GM20431 (cell line): ENCODE measurements around the gene ADARB2.

Experiments used
- in situ Hi-C: fragments of 300-500 bp; cut with MseI, MboI; formaldehyde crosslinking; loops from one replicate; pipeline ENCODE4 v1.15.0; 2020; ENCODE audit warnings: low sequenced_read_pairs; ENCODE audit not compliant: unreplicated experiment

ADARB2 gene

DNA sequence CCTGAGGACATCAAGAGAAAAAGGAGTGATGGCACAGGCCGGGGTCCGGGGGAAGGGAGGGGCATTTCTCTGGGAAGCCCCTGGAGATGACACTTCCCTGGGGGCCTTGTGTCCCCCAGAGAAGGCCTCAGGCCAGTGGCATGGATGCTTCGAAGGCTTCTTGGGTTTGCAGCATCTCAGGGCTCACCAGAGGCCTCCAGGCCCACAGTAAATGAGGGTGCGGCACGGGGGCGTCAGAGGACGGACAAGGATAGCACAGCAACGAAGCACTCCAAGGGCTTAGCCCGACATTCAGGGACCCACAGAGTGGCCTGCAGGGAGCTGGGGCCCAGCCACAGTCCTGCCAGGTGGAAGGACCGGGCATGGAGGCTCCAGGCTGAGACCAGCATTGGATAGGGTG is 71.6 kb downstream of the ADARB2 start:
- in situ Hi-C loops = no loop called here

DNA sequence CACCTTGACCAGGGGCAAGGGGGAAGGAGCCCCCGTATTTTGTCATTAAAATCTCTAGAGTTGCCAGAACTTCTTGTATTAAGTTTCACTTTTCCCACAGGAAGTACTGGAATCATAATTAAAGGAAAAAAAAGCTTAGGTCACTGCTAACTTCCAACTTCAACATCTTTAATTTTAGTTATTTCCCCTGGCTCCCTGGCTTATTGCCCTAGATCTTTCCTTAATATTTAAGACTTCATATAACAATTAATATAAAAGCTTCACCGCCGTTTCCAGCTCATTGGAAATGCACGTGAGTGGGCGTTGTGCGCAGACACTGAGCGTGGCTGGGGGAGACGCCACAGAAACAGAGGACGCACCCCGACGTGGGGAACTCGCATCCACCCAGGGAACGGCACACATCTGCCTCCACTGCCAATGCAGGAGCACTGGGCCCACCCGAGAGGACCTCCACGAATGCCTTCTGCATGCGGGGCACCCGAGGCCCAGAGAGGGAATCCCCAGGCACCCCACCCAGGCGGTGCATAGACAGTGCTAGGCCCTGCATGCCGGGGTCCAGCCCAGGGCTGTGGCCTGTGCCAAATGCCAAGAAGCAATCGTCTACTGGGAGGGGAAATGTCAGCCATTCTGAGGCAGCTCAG is 72.2 kb downstream of the ADARB2 start:
- in situ Hi-C loops = no loop called here

DNA sequence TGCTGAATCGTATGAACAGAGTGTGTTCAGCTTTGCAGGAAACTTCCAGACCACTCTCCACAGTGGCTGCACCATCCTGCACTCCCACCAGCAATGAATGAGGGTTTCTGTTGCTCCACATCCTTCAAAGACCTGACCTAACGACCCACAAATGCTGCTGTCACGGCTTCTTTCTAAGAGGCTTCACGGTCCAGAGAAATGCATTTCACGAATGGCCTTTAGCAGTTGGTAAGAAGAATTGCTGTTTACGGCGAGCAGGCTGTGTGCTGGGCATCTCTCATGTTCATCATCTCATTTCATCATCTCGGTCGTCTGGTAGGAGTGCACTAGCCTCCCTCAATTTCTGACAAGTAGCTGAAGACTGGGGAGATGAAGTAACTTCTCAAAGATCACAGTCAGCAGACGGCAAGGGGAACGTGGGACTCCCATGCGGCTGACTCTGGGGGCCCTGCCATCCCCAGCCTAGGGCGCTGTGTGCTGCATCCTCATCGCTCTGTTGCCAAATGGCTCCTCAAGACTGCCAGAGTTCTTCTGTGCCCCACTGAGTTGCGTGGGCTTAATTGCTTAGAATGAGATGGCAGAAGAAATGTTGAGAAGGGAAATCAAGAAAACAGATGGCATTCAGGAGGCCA is 72.9 kb downstream of the ADARB2 start:
- in situ Hi-C loops = no loop called here

- in situ Hi-C loops = no loop called here
Observed at GRCh38 chr10:1663226-1663625, 74.1 kb downstream of the ADARB2 start.

- in situ Hi-C loops = no loop called here
Observed at GRCh38 chr10:1662438-1663025, 74.8 kb downstream of the ADARB2 start.

DNA sequence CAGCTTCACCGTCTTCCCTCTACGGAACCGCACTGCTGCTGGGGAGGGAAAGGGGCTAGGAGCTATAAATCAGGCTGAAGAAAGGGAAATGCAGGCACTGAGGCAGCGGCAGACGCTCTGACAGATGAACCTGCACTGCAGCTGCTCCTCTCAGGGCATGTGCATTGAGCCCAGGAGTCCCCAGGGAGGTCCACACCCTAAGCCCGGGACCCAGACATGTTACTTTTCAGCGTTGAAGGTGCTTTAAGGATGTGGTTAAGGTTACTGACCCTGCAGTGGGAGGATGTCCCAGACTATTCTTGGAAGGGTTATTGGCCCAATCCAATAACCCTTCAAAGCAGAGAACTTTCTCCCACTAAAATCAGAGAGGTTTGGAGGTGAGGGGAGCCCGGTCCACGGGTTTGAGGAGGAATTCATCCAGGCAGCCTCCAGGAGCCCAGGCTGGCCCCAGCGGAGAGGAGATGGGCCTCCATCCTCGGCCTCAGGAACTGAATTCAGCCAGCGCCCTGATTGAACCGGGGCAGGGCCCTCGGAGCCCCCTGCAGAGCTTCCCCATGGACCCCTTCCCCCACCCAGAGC is 75.4 kb downstream of the ADARB2 start:
- in situ Hi-C loops = no loop called here

DNA sequence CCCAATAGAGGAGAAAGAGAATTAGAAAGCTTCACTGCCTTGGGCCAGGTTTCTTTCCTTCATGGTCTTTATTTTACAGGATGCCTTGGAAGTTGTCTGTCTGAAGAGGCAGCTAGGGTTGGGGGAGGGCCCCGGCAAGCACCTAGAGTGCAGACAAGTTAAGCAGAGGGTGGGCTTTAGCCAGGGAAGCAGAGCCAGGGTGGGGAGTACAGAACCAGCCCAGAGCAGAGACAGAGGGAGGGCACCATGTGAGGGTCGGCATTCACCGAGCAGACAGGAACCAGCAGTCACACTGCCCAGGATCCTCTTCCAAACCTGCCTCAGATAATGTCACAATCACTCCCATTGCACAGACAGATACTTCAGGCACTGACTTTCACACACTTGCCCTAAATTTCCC is 75.9 kb downstream of the ADARB2 start:
- in situ Hi-C loops = no loop called here

DNA sequence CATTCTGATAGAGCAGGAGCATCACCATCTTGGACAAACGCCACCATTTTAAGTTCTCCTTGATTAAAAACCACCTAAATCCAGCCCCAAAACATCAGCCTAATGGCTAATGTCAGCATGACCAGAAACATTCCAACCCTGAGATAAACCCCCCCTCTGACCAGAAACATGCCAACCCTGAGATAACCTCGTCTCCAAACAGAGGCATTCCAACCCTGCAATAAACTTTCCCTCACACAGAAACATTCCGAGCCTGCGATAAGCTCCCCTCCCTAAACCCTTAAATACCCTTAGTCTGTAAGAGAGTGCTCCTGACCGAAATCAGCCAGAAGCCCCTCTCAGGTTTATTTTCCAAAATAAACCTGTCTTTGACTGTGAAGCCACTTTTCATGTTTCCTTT is 76.5 kb downstream of the ADARB2 start:
- in situ Hi-C loops = no loop called here

DNA sequence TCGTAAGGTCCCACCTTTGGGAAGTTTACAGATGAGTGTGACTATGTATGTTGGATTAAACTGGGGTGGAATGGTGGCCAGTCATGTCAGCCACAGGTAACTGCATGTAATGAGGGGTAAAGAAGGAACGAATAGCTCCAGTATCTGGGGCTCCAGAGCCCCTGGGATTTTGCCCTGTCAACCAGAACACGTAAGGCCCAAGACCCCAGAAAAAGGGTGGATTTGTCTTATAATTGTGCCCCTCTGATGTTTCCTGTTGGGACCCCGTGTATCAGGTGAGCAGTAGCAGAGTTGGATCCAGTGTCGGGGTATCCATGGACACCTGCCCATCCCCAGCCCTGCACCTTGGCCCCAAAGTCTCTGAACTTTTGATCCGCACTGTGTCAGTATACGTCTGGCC is 76.9 kb downstream of the ADARB2 start:
- in situ Hi-C loops = no loop called here

DNA sequence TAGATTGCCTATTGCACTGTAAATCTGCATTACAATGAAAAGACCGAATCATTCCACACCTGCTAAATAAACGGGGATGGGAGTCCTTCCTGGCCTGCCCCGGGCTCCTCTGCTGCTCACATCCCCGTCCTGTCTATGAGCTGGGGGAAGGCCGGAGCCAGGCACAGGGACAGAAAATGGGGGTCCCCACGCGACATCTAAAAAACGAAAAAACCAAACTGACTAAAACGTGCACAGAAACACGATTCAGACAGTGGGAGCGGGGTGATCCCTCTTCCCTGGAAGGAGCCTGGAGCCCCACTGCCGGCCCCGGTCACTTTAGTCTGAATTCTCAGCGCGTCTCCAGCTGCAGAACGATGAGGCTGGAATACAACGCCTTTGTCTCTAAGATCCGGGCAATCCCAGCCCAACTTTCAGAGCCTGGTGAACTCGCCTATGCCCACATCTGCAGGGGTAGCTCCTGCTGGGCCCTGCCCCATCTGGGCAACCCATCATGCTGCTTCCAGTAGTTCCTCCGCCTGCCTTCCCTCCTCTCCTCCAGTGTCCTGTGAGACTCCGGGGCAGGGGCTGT is 78.0 kb downstream of the ADARB2 start:
- in situ Hi-C loops = no loop called here

DNA sequence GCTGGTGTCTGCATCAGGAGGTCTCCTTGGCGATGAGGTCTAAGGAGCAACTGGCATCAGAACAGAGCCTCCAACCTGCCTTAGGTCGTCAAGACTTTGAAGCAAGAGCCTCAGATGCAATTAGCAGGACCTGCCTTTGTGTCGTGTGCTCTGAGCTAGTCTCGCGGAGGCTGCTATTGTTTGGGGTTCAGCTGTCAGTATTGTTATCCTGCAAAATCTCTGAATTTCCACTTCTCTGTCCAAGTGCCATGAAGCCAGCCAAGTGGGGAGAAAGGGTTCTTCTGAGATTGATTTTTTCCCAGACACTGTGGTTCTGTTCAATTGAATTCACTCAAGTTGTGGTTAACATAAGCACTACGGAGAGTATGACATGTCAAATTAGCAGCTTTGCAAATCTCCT is 78.7 kb downstream of the ADARB2 start:
- in situ Hi-C loops = no loop called here

DNA sequence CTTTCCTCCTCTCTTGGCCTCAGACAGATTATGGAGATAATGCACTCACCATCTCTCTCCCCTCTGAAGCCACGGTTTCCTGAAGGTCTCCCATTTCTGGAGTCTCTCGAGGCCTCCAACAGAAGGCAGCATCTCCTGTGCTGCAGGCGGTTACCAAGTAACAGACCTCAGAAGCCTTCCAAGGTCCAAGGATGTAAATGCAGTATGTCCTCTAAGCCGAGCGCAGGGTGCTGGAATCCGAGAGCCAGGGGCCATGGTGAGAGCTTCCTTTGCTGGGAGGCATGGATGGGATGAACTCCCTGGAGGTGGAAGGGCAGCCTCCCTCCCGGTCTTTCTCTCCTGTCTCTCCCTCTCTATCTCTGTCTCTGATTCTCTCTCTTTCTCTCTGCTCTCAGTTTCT is 79.8 kb downstream of the ADARB2 start:
- in situ Hi-C loops = no loop called here

DNA sequence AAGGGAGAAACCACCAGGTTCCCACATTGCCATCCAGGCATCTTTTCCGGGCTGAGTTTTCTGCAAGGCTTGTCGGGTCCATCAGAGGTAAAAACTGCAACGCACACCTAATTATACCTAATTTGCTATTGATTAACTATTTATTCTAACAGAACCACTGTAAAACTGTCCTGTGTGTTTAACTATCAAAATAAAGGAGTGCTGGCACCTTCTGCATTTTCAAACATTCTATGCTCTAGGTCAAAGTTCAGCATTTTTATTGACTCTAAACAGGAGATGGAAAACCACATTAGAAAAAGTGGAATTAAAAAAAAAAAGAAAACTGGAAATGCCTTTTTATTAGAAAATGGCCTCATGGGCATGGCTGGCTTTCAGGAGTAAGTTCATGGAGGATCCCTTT is 82.0 kb downstream of the ADARB2 start:
- in situ Hi-C loops = no loop called here

GRCh38 chr10:1654811-1655356 is 82.4 kb downstream of the ADARB2 start:
- in situ Hi-C loops = no loop called here

GRCh38 chr10:1654247-1654646 is 83.1 kb downstream of the ADARB2 start:
- in situ Hi-C loops = no loop called here

DNA sequence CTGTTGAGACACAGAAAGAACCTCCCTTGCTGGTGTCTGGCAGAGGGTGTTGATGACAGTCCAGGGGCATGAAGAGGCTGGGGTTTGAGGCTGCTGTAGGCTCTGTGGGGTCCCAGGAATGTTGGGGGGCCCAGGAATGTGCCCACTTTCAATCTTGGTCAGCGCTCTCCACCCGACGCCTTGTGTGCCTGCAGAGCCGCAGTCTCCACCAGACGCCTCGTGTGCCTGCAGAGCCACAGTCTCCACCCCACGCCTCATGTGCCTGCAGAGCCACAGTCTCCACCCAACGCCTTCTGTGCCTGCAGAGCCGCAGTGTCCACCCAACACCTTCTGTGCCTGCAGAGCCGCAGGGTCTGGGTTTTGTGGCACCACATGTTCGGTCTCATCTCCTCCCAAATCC is 84.0 kb downstream of the ADARB2 start:
- in situ Hi-C loops = no loop called here

DNA sequence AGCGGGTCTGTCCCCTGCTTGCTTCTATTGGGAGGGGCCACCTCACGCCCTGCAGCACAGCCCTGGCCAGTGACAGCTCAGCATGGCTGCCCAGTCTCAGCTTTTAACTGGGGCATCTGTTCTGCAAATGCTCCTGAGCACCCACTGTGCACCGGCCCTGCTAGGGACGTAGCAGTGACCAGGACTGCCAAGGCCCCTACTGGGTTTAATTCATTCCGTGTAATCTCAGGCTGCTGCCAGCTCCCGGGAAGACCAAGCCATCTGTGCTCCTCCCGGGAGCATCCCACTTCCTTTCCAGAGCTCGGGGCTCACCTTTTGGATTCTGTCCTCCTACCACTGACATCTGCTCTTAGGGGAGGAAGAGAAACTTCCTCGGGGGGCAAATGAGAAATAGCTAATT is 85.2 kb downstream of the ADARB2 start:
- in situ Hi-C loops = no loop called here

GRCh38 chr10:1651270-1651966 is 85.9 kb downstream of the ADARB2 start:
- in situ Hi-C loops = no loop called here

DNA sequence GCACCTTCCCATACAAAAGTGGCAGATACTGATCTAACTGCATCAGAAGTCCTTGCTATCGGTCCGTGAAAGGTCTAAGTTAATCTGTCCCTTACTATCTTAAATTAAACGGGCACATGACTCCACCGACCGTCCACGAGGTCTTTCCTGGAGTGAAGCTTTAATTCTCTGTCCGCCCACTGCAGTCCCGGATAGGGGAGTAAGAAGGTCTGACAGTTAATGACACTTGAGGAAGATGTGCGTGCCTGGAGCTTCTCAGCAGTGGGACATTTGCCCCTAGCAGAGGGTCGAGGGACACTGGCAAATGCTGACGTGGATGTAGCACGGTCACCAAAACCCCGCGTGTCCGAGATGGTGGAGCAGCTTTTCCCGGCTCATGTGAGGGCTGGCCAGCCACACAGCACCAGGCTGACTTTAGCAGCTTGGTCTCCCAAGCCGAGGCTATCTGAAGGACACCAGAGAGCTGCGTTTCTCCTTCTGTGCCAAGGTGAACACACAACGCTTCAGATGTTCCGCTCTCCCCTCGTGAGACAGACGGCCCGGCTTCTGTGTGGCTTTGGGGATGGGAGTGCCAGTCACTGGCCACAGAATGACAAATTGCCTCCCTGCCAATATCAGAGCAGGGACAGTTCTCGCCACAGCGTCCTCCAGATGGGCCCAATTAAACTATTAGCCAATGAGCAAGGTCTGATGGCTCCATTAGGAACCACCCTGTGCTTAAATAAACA is 86.6 kb downstream of the ADARB2 start:
- in situ Hi-C loops = no loop called here

- in situ Hi-C loops = no loop called here
Observed at GRCh38 chr10:1648648-1649047, 88.7 kb downstream of the ADARB2 start.
